Breast epithelium (tissue), 3 donors: ENCODE results near the gene GNAO1.

Experiments used
- POLR2A ChIP-seq: fragments of 450-650 bp; IDR thresholded peaks from one replicate; pipeline ENCODE4 v1.6.1; 2016; ENCODE audit warnings: antibody characterized with exemption, mild to moderate bottlenecking, moderate library complexity
- TF ChIP-seq, protein P1 (sequence below), 3 donors: fragments of 450-650 bp; IDR thresholded peaks; one replicate each; pipeline ENCODE4 v1.5.1; 2016 to 2017; ENCODE audit warnings: antibody characterized with exemption in 3 of 3, mild to moderate bottlenecking in 3 of 3, moderate library complexity in 3 of 3

DNA sequence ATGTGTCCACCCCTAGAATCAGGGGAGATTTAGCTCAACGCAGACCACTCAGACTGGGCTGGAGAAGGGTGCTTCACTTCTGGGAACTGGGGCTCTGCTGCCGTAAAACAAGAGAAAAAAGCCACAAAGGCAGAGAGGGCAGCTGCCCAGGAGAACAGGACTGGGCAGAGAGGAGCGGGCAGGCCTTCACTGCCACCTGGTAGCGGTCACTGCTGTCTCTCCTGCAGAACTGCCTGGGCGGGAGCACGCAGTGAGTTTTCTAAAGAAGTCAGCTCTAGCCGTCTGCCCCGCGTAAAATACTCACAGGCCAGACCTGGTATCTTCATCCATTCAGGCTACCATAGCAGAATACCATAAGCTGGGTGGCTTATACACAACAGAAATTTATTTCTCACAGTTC lies 130.3 kb downstream of the GNAO1 start:
- TF ChIP-seq, protein P1, sequence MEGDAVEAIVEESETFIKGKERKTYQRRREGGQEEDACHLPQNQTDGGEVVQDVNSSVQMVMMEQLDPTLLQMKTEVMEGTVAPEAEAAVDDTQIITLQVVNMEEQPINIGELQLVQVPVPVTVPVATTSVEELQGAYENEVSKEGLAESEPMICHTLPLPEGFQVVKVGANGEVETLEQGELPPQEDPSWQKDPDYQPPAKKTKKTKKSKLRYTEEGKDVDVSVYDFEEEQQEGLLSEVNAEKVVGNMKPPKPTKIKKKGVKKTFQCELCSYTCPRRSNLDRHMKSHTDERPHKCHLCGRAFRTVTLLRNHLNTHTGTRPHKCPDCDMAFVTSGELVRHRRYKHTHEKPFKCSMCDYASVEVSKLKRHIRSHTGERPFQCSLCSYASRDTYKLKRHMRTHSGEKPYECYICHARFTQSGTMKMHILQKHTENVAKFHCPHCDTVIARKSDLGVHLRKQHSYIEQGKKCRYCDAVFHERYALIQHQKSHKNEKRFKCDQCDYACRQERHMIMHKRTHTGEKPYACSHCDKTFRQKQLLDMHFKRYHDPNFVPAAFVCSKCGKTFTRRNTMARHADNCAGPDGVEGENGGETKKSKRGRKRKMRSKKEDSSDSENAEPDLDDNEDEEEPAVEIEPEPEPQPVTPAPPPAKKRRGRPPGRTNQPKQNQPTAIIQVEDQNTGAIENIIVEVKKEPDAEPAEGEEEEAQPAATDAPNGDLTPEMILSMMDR (IDR thresholded peaks at IDR 0.05): no peak
- no peak for TF ChIP-seq POLR2A
